Measurements from ENCODE around the gene SH2D2A.

Gene SH2D2A

DNA sequence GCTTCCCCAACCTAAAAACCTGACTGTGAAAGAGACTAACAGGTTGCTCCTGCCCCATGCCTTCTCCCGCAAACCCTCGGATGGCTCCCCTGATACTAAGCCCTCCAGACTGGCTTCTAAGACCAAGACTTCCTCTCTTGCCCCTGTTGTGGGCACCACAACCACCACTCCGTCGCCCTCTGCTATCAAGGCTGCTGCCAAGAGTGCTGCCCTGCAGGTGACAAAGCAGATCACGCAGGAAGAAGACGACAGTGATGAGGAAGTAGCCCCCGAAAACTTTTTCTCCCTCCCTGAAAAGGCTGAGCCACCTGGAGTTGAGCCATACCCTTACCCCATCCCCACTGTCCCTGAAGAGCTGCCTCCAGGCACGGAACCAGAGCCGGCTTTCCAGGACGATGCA, 30.0 kb downstream of the SH2D2A start:
- TF ChIP-seq SPI1 (IDR thresholded peaks at IDR 0.05; ENCODE audit: borderline replicate concordance, low read depth) (peak; percentile 11; the same call in 1 of the 2 replicates), GABPA (IDR thresholded peaks at IDR 0.05; ENCODE audit: low read depth) (no peak)
- no peak for DNase-seq (ENCODE audit: low read depth in 1 of 2, low spot score in 1 of 2)
- no peak overlapping the region for H3K4me3 ChIP-seq (replicated peaks; ENCODE audit: insufficient read depth, low read length)
- no peak overlapping the region for H3K27ac ChIP-seq (replicated peaks)
- H3K27me3 ChIP-seq (ENCODE audit: insufficient read depth, poor library complexity, severe bottlenecking) = no peaks in the 10 kb centered on the region

- no peak for TF ChIP-seq GABPA (IDR thresholded peaks at IDR 0.05; ENCODE audit: low read depth)
- DNase-seq (ENCODE audit: low read depth in 1 of 2, low spot score in 1 of 2) = no peak
- H3K27ac ChIP-seq (replicated peaks) = no peak overlapping the region
- no peaks in the 10 kb centered on the region for H3K27me3 ChIP-seq (ENCODE audit: insufficient read depth, poor library complexity, severe bottlenecking)
- H3K4me3 ChIP-seq (replicated peaks; ENCODE audit: insufficient read depth, low read length) = no peak overlapping the region
Measured at GRCh38 chr1:156785458-156785857, 31.2 kb downstream of the SH2D2A start.

GRCh38 chr1:156781585-156782186, 35.0 kb downstream of the SH2D2A start:
- DNase-seq (ENCODE audit: low read depth in 1 of 2, low spot score in 1 of 2) = no peak
- H3K27ac ChIP-seq (replicated peaks) = no peak overlapping the region
- H3K27me3 ChIP-seq (ENCODE audit: insufficient read depth, poor library complexity, severe bottlenecking) = no peaks in the 10 kb centered on the region
- no peak for TF ChIP-seq POLR2AphosphoS5 (IDR thresholded peaks at IDR 0.05; ENCODE audit: low read depth)
- TF ChIP-seq SPI1 (IDR thresholded peaks at IDR 0.05; ENCODE audit: borderline replicate concordance, low read depth) = no peak
- no peak for TF ChIP-seq CTCF (IDR thresholded peaks at IDR 0.05; ENCODE audit: insufficient read depth, low read length)
- no peak for TF ChIP-seq GABPA (IDR thresholded peaks at IDR 0.05; ENCODE audit: low read depth)
- TF ChIP-seq, protein P1, sequence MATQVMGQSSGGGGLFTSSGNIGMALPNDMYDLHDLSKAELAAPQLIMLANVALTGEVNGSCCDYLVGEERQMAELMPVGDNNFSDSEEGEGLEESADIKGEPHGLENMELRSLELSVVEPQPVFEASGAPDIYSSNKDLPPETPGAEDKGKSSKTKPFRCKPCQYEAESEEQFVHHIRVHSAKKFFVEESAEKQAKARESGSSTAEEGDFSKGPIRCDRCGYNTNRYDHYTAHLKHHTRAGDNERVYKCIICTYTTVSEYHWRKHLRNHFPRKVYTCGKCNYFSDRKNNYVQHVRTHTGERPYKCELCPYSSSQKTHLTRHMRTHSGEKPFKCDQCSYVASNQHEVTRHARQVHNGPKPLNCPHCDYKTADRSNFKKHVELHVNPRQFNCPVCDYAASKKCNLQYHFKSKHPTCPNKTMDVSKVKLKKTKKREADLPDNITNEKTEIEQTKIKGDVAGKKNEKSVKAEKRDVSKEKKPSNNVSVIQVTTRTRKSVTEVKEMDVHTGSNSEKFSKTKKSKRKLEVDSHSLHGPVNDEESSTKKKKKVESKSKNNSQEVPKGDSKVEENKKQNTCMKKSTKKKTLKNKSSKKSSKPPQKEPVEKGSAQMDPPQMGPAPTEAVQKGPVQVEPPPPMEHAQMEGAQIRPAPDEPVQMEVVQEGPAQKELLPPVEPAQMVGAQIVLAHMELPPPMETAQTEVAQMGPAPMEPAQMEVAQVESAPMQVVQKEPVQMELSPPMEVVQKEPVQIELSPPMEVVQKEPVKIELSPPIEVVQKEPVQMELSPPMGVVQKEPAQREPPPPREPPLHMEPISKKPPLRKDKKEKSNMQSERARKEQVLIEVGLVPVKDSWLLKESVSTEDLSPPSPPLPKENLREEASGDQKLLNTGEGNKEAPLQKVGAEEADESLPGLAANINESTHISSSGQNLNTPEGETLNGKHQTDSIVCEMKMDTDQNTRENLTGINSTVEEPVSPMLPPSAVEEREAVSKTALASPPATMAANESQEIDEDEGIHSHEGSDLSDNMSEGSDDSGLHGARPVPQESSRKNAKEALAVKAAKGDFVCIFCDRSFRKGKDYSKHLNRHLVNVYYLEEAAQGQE (IDR thresholded peaks at IDR 0.05; ENCODE audit: insufficient replicate concordance, low read depth) = no peak
- H3K4me3 ChIP-seq (replicated peaks; ENCODE audit: insufficient read depth, low read length) = no peak overlapping the region

DNA sequence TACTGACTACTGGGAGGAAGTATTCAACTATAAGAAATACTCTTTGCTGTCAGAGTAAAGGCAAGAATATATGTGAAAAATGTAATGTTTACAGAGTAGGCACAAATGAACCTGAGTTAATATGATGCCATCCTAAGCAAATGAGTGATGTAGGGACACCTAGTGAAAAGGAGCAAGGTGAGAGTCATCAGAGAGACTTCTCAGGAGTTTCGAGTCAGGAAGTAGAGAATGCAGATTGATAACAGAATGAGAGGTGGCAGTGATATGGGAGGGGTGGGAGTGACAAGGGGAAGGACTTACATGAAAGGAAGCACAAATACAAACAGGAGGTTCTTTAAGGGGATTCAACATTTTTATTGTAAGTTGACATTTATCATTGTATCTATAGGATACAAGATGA, 39.1 kb downstream of the SH2D2A start:
- DNase-seq (ENCODE audit: low read depth in 1 of 2, low spot score in 1 of 2) = no peak
- no peaks in the 10 kb centered on the region for H3K27me3 ChIP-seq (ENCODE audit: insufficient read depth, poor library complexity, severe bottlenecking)
- no peak overlapping the region for H3K4me3 ChIP-seq (replicated peaks; ENCODE audit: insufficient read depth, low read length)
- no peak for TF ChIP-seq CTCF (IDR thresholded peaks at IDR 0.05; ENCODE audit: insufficient read depth, low read length)
- TF ChIP-seq, protein P1 (IDR thresholded peaks at IDR 0.05; ENCODE audit: insufficient replicate concordance, low read depth) = no peak
- TF ChIP-seq GABPA (IDR thresholded peaks at IDR 0.05; ENCODE audit: low read depth) = no peak
- no peak for TF ChIP-seq POLR2AphosphoS5 (IDR thresholded peaks at IDR 0.05; ENCODE audit: low read depth)
- TF ChIP-seq SPI1 (IDR thresholded peaks at IDR 0.05; ENCODE audit: borderline replicate concordance, low read depth) = no peak
- H3K27ac ChIP-seq (replicated peaks) = no peak overlapping the region

DNA sequence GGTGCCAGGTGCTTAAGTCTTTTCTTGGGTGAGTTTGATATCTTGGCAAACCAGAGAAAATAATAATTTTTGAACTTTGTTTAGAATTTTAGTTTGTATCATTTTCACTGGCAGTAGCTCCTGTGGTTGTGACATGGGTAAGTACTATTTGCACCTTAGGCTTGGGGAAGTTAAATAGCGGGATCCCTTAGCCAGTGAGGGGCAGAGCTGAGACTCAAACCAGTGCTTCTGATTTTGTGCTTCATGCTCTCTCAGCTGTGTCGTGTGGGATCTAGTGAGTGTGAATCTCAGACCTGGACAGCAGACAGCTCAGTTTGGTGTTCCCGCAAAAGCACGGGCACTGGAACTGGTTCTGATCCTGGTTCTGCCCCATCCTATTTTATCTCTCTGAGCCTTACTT, 39.7 kb downstream of the SH2D2A start:
- TF ChIP-seq POLR2AphosphoS5 (IDR thresholded peaks at IDR 0.05; ENCODE audit: low read depth) = no peak
- TF ChIP-seq, protein P1 (IDR thresholded peaks at IDR 0.05; ENCODE audit: insufficient replicate concordance, low read depth) = no peak
- no peak for TF ChIP-seq CTCF (IDR thresholded peaks at IDR 0.05; ENCODE audit: insufficient read depth, low read length)
- TF ChIP-seq GABPA (IDR thresholded peaks at IDR 0.05; ENCODE audit: low read depth) = no peak
- TF ChIP-seq SPI1 (IDR thresholded peaks at IDR 0.05; ENCODE audit: borderline replicate concordance, low read depth) = no peak
- H3K4me3 ChIP-seq (replicated peaks; ENCODE audit: insufficient read depth, low read length) = no peak overlapping the region
- no peak overlapping the region for H3K27ac ChIP-seq (replicated peaks)
- no peak for DNase-seq (ENCODE audit: low read depth in 1 of 2, low spot score in 1 of 2)
- no peaks in the 10 kb centered on the region for H3K27me3 ChIP-seq (ENCODE audit: insufficient read depth, poor library complexity, severe bottlenecking)
